GM10248 (cell line): ENCODE data around the gene CDKL4.

Experiments
- CTCF ChIA-PET: fragments of 300-600 bp; sonication (Branson Sonifier 250); formaldehyde crosslinking; extraction: SDS; loops from one replicate; lab custom pipeline; 2021; ENCODE audit warnings: antibody characterized with exemption; lab: Yijun Ruan, JAX
- POLR2A ChIA-PET: fragments of 350-650 bp; sonication (Branson Sonifier 250); formaldehyde crosslinking; extraction: SDS; loops from one replicate; lab custom pipeline; 2020; ENCODE audit warnings: antibody characterized with exemption; lab: Yijun Ruan, JAX
- DNase-seq: peaks from one replicate; pipeline ENCODE4 v3.0.0; 2012; ENCODE audit errors: extremely low spot score
- TF ChIP-seq, protein P1 (sequence below): IDR thresholded peaks from 2 replicates; pipeline ENCODE4 v1.5.1; 2012; ENCODE audit warnings: mild to moderate bottlenecking, low read depth; ENCODE audit errors: extremely low read depth, missing control alignments, control extremely low read depth

Gene CDKL4

DNA sequence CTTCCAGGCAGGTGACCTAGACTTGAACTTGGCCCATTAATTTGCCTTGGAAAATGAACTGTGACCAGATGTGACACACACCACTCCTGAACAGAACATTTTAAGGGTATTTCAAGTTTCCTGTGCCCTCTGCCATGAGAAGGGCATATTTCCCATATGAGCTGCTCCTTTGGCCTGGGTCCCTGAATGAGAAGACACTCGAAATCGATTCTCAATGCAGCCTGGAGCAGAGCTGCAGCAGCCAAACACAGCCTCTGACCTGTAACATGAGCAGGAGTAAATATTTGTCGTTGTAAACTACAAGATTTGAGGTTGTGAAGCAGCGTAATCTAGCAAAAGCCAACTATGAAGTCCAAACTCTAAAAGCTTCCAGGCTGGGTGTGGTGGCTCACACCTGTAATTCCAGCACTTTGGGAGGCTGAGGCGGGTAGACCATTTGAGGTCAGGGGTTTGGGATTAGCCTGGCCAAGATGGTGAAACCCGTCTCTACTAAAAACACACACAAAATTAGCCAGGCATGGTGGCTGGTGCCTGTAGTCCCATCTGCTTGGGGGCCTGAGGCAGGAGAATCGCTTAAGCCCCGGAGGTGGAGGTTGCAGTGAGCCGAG, 92.8 kb downstream of the CDKL4 start:
- TF ChIP-seq, protein P1, sequence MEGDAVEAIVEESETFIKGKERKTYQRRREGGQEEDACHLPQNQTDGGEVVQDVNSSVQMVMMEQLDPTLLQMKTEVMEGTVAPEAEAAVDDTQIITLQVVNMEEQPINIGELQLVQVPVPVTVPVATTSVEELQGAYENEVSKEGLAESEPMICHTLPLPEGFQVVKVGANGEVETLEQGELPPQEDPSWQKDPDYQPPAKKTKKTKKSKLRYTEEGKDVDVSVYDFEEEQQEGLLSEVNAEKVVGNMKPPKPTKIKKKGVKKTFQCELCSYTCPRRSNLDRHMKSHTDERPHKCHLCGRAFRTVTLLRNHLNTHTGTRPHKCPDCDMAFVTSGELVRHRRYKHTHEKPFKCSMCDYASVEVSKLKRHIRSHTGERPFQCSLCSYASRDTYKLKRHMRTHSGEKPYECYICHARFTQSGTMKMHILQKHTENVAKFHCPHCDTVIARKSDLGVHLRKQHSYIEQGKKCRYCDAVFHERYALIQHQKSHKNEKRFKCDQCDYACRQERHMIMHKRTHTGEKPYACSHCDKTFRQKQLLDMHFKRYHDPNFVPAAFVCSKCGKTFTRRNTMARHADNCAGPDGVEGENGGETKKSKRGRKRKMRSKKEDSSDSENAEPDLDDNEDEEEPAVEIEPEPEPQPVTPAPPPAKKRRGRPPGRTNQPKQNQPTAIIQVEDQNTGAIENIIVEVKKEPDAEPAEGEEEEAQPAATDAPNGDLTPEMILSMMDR, result no peak
- ChIA-PET CTCF (interaction anchor here (1.1 to 1.7 kb wide), 2 partner anchors 78 to 90 kb away, joined by 3 to 4 read pairs; no protein-coding TSS in a partner anchor), POLR2A (no interaction called here)
- no peak for DNase-seq

GRCh38 chr2:39150102-39150562, 93.6 kb downstream of the CDKL4 start:
- ChIA-PET CTCF (interaction anchor here (1.1 to 1.7 kb wide), 2 partner anchors 79 to 89 kb away, joined by 3 to 4 read pairs; no protein-coding TSS in a partner anchor), POLR2A (no interaction called here)
- no peak for DNase-seq
- TF ChIP-seq, protein P1, result no peak

- TF ChIP-seq, protein P1, result no peak
- ChIA-PET POLR2A (no interaction called here), CTCF (no interaction called here)
- no peak for DNase-seq
Observed at GRCh38 chr2:39146630-39147029, 97.1 kb downstream of the CDKL4 start.

DNA sequence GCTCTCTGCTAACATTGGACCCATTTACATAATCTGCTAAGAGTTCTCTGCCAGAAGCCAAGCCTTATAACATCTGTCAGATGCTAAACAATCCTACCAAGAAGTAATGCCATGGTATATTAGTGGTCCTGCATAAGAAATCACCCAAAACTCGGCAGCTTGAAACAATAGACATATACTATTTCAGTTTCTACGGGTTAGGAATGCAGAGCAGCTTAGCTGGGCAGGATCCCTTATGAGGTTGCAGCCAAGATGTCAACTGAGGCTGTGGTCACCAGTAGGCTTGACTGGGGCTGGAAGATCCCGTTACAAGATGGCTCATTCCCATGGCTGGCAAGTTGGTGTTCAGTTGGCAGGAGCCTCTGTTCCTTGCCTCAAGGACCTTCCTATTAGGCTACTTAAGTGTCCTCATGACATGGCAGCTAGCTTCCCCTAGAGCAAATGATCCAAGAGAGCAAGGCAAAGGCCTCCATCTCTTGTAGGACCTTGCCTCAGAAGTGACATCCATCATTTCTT, 97.8 kb downstream of the CDKL4 start:
- TF ChIP-seq, protein P1, result no peak
- ChIA-PET CTCF (interaction anchor here (1.4 kb wide), 1 partner anchor 84 kb away, joined by 4 read pairs; no protein-coding TSS in a partner anchor), POLR2A (no interaction called here)
- no peak for DNase-seq

- no peak for DNase-seq
- ChIA-PET CTCF (no interaction called here), POLR2A (no interaction called here)
- TF ChIP-seq, protein P1, result no peak
Observed at GRCh38 chr2:39144416-39144815, 99.4 kb downstream of the CDKL4 start.

DNA sequence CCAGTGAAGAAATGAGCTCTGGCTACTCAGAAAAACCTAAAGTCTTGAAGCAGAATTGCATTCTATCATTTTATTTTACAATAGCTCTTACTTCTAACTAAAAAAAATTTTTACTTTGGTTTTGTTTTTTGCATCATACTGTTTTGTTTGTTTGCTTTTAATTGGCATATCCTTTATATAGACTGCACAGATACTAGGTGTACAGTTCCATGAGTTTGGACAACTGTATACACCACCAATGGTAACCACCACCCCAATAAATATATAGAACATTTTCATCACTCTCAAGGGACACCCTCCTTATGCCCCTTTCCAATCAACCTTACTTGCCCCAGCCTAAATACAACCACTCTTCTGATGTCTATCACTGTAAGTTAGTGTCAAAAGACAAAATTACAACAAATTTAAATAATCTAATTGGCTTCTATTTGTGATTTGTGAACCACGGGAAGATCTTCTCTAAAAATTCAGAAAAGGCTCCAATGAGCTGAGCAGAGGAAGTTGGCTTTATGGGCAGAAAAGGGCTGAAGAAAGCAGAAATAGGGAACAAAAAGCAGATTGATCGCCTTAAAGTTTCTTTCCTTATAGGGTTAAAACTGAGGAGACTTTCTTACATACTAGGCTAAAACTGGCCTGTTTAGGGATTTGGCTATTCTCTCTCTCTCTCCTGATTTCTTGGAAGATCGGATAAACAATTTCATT, 100.7 kb downstream of the CDKL4 start:
- ChIA-PET POLR2A (no interaction called here), CTCF (interaction anchor here (1.4 to 2.0 kb wide), 3 partner anchors 24 to 86 kb away, joined by 3 to 6 read pairs (median 3); no protein-coding TSS in a partner anchor)
- TF ChIP-seq, protein P1, result no peak
- no peak for DNase-seq
